Measurements from ENCODE around the gene IRF2BPL. TPM values are rescaled to one million over a fixed set of nuclear protein-coding genes. Genes with fewer than 3 reads are reported as not detected.
A peak's percentile ranks its signal among the peaks of the same experiment; 100 is the strongest.

Gene IRF2BPL
- total RNA-seq, 1 donor = 31.5 TPM

GRCh38 chr14:76995279-76996035 is 33.1 kb downstream of the IRF2BPL start:
- DNase-seq (ENCODE audit: low read depth in 2 of 3, low spot score in 2 of 3) = no peak

DNA sequence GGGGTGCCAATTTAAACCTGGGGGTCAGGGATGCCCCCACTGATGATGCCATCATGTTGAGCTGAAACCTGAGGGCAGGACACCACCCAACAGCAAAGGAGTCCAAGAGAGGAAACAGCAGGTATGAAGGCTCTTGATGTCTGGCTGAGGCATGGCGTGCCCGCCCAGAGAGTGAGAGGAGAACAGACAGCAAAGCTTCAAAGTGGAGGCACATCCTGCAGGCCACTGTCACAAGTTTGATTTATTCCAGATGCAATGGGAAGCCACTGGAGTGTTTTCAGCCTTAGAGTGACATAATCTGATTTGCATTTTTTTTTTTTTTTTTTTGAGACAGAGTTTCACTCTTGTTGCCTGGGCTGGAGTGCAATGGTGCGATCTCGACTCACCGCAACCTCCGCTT is 34.8 kb downstream of the IRF2BPL start:
- DNase-seq (ENCODE audit: low read depth in 2 of 3, low spot score in 2 of 3) = no peak

DNA sequence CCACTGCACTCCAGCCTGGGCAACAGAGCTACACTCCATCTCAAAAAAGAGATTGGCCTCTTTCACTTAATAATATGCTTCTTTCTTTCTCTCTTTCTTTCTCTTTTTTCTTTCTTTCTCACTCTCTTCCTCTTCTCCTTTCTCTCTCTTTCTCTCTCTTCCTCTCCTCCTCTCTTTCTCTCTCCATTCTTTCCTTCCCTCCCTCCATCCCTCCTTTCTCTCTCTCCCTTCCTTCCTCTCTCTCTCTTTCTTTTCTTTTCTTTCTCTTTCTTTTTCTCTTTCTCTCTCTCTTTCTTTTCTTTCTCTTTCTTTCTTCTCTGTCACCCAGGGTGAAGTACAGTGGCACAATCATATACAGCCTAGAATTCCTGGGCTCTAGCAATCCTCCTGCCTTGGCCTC is 38.4 kb downstream of the IRF2BPL start:
- DNase-seq (ENCODE audit: low read depth in 2 of 3, low spot score in 2 of 3) = no peak

DNA sequence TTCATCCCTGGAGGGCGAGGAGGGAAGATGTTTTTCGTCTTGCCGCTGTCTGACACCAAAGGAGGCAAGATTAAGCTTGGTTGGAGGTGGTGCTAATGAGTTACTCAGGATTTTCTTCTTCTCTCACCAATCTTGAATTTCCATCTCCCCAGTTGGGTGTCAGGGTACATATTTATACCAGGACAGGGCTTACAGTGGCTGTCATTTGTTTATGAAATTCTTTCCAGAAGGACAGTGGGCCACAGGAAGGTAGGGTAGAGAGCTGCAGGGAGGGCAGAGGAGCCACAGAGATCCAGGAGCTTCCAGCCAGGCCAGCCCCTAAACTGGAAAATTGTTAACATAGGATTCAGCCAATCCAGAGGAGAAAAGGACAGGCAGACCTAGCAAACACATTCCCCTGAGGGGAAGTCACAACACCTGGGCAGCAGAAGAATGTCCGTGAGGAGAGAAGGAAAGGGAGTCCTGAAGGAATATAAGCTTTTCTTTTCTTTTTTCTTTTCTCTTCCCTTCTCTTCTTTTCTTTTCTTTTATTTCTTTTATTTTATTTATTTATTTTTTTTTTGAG is 40.5 kb downstream of the IRF2BPL start:
- DNase-seq (ENCODE audit: low read depth in 2 of 3, low spot score in 2 of 3) = no peak

- DNase-seq (ENCODE audit: low read depth in 2 of 3, low spot score in 2 of 3) = no peak
These were observed 42.3 kb downstream of the IRF2BPL start for GRCh38 chr14:76986231-76986565.

- no peak for DNase-seq (ENCODE audit: low read depth in 2 of 3, low spot score in 2 of 3)
These were observed 42.8 kb downstream of the IRF2BPL start for GRCh38 chr14:76985540-76986230.

DNA sequence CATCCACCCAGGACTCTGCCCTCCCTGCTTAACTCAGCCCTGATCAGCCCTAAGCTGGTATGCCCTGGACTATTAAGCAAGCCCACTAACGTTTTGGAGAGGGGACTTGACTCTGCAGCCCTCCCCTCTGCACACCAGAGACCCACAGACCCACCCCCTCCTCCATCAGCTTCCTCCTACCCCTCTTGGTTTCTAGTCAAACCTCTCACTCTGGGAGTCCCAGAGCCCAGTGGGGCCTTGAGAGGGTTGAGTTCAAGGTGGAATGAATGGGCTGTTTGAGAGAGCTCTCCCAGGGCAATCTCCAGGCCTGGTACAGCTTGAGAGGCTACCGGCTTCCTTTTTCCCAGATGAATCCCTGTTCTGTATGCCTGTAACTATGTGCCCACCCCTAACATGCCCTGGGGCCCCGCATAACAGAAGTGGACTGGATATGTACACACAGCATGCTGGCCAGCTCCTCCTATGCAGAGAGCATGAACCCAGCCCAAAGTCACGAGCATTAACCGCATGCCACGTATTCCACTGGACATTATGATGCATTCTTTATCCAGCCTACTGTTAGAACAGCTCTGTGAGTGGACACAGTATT is 43.6 kb downstream of the IRF2BPL start:
- no peak for DNase-seq (ENCODE audit: low read depth in 2 of 3, low spot score in 2 of 3)

DNA sequence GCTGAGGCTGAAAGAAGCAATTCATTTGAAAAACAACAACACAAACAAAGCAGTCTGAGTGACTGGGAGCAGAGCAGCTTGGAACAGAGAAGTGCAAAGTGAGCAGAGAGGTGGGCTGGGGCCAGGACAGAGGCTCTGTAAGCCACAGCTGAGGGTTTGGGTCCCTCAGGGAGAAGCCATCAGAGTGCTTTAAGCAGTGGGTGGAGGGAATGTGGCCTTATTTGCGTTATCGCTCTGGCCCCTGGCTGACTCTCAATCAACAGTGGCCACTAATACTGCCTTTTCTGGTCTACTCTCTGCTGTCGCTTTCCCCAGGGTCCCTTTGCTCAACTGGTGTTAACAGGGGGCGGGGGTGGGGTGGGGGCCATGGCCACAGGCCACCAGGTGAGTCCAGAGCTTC is 44.2 kb downstream of the IRF2BPL start:
- no peak for DNase-seq (ENCODE audit: low read depth in 2 of 3, low spot score in 2 of 3)

DNA sequence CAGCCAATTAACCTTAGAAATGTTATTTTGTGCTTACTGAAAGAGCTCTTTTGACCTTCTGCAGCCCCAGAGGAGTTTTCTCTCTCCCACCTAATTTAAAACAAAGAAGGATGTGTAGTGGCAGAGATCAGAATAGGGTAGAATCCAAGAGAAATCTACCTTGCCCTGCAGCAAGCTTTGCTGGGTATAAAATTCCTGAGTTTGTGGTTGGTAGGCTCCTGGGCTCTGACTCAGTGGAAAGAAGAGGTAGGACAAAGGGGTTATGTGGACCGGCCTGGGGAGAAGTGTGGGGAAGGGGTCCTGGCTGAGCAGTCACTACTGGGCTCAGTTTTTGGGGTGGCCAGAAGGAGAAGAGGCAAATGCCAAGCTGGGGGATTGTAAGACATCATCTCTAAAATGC is 46.8 kb downstream of the IRF2BPL start:
- no peak for DNase-seq (ENCODE audit: low read depth in 2 of 3, low spot score in 2 of 3)

DNA sequence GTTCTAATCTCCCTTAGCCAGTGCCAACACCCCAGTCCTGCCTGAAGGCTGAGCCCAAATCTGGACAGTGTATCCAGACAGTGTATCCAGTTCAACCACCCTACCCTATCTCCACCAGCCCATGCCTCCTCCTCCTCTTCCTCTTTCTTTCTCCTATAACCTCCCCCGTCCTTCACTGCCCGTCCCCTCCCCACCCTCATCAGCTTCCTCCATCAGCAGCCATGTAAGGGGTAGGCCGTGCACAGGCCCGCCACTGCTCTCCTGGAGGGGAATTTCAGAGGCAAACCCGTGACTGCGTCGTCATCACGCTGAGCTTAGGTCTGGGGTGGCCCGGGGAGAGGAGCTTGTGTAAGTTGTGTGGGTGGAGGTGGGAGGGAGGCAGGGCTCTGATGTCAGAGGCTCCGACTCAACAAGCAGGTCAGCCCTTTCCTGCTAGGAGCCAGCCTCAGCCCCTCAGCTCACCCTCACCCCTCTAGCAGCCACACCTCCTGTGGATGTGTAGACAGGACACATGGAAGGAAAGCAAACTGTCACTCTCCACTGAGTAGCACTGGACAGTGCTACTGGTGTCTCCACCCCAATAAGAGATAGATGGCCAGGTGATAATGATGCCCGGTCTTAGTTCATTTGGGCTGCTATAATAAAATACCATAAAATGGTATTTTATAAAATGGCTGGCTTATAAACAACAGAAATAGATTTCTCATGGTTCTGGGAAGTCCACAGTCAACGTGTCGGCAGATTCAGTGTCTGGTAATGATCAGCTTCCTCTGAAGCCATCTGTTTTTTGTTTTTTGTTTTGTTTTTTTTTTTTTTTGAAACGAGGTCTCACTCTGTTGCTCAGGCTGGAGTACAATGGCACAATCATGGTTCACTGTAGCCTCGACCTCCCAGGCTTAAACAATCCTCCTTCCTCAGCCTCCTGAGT is 50.5 kb downstream of the IRF2BPL start:
- DNase-seq (ENCODE audit: low read depth in 2 of 3, low spot score in 2 of 3) = peak; percentile 66 to 97 (median 91)

DNA sequence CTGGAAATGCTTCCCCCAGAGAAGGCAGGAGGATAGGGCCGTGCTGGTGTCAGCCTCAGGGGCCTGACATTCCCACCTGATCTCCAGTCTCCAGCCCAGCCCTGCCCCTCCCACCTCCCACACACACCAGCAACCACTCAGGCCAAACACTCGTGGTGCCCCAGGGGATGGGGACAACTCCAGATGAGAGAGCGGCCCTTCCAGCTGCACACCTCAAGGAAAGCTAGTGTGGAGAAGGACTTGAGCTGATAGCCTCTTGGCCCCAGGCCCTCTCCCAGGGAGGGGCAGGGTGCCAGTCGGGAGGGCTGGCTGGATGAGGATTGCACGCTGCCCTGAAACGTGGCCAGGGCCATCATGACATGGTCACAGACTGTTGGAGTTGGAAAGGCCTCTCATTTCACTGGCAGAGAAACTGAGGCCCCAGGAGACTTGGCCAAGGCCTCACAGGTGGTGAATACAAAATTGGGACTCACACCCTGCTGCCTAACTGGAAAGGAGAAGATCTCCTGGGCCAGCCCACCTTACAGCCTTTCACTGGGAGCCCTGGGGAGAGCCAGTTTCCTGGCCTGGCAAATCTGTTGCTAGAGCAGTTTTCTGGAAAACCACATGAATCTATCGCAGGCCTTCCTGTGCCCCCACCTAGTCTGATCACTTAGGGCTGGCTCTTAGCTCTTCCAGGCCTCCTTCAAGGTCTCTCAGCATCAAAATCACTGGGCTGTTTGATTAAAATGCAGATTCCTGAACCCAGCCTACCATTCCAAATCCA is 52.1 kb downstream of the IRF2BPL start:
- no peak for DNase-seq (ENCODE audit: low read depth in 2 of 3, low spot score in 2 of 3)

DNA sequence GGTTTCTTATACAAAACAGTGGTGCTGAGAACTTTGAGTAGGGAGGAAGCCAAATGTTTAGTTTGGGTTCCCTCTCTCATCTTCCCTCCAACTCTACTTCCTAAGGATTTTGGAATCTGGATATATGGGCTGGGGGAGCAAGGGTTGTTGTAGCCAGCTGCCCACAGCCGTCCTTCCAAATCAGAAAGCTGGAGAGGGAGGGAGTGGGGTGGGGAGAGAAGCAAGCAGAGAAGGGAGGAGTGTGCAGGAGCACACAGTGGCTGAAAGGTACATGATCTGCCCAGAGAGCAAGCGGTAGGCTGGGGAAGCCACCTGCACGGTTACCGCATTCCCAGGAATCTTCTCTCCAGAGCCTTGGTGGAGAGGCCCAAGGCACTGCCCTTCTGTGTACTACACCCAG is 52.7 kb downstream of the IRF2BPL start:
- DNase-seq (ENCODE audit: low read depth in 2 of 3, low spot score in 2 of 3) = no peak

DNA sequence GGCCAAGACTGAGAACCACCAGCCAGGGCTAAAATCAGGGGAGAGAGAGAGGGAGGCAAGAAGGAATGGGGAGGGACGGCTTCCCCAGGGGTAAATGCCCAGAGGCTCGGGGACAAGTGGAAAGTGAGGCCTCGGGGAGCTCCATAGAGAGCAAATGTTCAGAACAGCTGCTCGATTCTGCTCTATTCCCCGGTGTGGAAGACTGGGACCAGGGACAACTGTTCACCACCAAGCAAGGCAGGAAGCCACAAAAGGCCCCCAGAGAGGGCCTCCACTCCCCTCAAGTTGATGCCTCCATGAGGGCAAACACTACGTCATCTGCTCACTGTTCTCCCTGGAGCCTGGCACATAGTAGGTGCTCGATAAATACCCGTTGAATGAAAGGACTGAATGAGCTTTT is 53.5 kb downstream of the IRF2BPL start:
- no peak for DNase-seq (ENCODE audit: low read depth in 2 of 3, low spot score in 2 of 3)

Other genes starting within 250 kb of the IRF2BPL start
- gene ANGEL1, start 215.8 kb downstream of the IRF2BPL start, total RNA-seq = 18.3 TPM
- not detected for gene LRRC74A, start 202.3 kb downstream of the IRF2BPL start, total RNA-seq
- 12.4 TPM for gene CIPC, start 69.5 kb upstream of the IRF2BPL start, total RNA-seq
- gene ZDHHC22, start 113.1 kb upstream of the IRF2BPL start, total RNA-seq = not detected
- 0.27 TPM for gene TMEM63C, start 153.1 kb upstream of the IRF2BPL start, total RNA-seq
- not detected for gene NGB, start 242.5 kb upstream of the IRF2BPL start, total RNA-seq

Measured in hematopoietic multipotent progenitor cell (in vitro differentiated cells).